Body of pancreas (tissue), 4 donors: Measurements from ENCODE around the gene SSH2. TPM values are rescaled to one million over a fixed set of nuclear protein-coding genes. Genes with fewer than 3 reads are reported as not detected.

Source experiments
- ATAC-seq: fragments of 150-250 bp; one replicate; pipeline ENCODE4 v1.9.1; 2016
- DNase-seq, 4 donors: peaks; one replicate each; pipeline ENCODE4 v3.0.0-alpha.2; 2019
- H3K27ac ChIP-seq, 4 donors: fragments of 200-600 bp; sonication (generic); 1 replicate in 3 of 4; 2 replicates in 1 of 4; pipeline versions ENCODE4 v1.5.1 to v1.6.1; 2016 to 2019; ENCODE audit warnings: mild to moderate bottlenecking in 1 of 4, mixed read lengths in 1 of 4, moderate library complexity in 1 of 4
- H3K27me3 ChIP-seq, 2 donors: fragments of 200-600 bp; sonication (generic); one replicate each; pipeline ENCODE4 v1.6.0; 2016; ENCODE audit warnings: mild to moderate bottlenecking in 1 of 2
- H3K36me3 ChIP-seq, 2 donors: fragments of 200-600 bp; sonication (generic); replicated peaks in 1 of 2; 2 replicates each; pipeline ENCODE4 v1.5.1; 2016; ENCODE audit warnings: low read depth in 2 of 2; ENCODE audit not compliant: insufficient read depth in 1 of 2
- H3K4me1 ChIP-seq: fragments of 200-600 bp; sonication (generic); one replicate; pipeline ENCODE4 v1.6.0; 2016
- H3K4me3 ChIP-seq, 2 donors: fragments of 200-600 bp; sonication (generic); 1 replicate in 1 of 2; 2 replicates in 1 of 2; pipeline ENCODE4 v1.5.1; 2016 to 2019
- H3K9me3 ChIP-seq, 3 donors: fragments of 200-600 bp; sonication (generic); 1 replicate in 2 of 3; 2 replicates in 1 of 3; pipeline ENCODE4 v1.5.1; 2016
- POLR2A ChIP-seq, 3 donors: fragments of 450-650 bp; IDR thresholded peaks; one replicate each; pipeline ENCODE4 v1.6.1; 2016; ENCODE audit warnings: antibody characterized with exemption in 3 of 3, mild to moderate bottlenecking in 2 of 3
- WGBS, 2 donors: methylation state at CpG; one replicate each; pipeline ENCODE4 v1.1.5; 2017; 5-methylcytosine and 5-hydroxymethylcytosine counted together
- intact Hi-C: fragments of 100-400 bp; cut with DNase I; formaldehyde crosslinking; loops from one replicate; pipeline ENCODE4 v1.15.1; 2023
- total RNA-seq, 2 donors: library from RNA; depleted of rRNA; stranded (reverse); fragments of >200 nt; gene quantifications; one replicate each; pipeline ENCODE4 v1.1.0, GENCODE V29; 2016
- TF ChIP-seq, protein P1 (sequence below), 7 experiments: fragments of 450-650 bp in 4 of 7; fragments of 200-600 bp in 3 of 7; sonication (generic) in 3 of 7; IDR thresholded peaks; one replicate each; pipeline ENCODE4 v1.5.1; 2016 to 2019; ENCODE audit warnings: antibody characterized with exemption in 7 of 7

The SSH2 gene
- total RNA-seq, 2 donors from 2014 or later: 8.2 to 8.6 TPM

DNA sequence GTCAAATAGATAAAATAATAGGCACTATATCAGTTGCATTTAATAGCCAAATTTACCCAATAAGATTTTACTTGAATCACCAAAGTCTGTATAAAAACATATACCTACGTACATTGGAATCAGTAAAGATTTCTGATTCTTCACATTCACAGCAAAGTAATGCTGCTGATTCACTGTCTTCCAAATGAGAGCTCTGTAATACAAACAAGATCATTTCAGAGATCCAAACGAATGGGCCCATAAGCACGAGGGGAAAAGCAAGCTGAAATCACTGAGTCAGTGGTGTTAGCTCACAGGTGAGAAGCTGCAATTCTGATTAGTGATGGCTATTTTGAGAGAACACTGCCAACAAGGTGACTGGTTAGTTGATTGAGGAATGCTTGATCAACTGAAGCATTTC is 81.3 kb downstream of the SSH2 start:
- no peak overlapping the region for H3K4me3 ChIP-seq

DNA sequence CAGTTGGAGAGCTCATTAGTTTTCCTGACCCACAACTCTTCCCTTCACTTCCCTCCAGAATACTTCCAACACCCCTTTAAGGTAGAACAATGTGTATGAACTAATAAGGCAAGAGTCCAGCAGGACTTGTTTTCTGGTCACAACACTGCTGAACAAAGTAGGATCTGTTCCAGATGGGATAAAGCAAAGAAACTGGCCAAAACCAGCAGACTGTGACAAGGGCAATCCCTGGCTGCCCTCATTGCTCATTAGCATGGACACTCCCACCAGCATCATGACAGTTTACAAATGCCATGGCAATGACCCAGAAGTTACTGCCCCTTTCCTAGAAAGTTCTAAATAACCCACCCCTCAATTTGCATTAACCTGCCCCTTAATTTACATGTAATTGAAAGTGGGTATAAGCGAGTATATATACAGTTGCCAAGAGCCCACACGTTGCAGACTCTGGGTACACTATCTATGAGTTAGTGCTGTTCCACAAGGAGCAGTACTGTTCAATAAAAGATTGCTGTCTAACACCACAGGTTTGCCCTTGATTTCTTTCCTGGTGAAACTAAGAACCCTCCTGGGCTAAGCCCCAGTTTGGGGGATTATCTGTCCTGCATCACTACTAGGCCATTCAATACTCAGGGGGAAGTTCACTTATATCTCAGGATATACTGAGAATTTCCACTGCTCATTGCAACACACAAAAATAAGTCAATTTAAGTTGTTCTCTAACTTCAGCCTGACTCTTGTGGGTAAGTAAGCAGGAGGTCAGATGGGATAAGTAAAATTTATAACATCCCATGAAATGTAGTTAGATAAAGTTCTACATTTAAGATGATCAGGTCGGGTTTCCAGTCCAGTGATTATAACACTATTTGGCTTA is 82.3 kb downstream of the SSH2 start:
- Histone ChIP-seq H3K27me3 (no peaks in the 10 kb centered on the region), H3K4me1 (peaks cover 4% of the 10 kb centered on the region), H3K4me3 (no peak overlapping the region), H3K9me3 (no peaks in the 10 kb centered on the region), H3K27ac (no peak overlapping the region), H3K36me3 (no peaks in the 10 kb centered on the region)
- DNase-seq (no peak), ATAC-seq (no peak)
- intact Hi-C loops: no loop called here
- no peak for TF ChIP-seq POLR2A (IDR thresholded peaks at IDR 0.05)
- TF ChIP-seq, protein P1, sequence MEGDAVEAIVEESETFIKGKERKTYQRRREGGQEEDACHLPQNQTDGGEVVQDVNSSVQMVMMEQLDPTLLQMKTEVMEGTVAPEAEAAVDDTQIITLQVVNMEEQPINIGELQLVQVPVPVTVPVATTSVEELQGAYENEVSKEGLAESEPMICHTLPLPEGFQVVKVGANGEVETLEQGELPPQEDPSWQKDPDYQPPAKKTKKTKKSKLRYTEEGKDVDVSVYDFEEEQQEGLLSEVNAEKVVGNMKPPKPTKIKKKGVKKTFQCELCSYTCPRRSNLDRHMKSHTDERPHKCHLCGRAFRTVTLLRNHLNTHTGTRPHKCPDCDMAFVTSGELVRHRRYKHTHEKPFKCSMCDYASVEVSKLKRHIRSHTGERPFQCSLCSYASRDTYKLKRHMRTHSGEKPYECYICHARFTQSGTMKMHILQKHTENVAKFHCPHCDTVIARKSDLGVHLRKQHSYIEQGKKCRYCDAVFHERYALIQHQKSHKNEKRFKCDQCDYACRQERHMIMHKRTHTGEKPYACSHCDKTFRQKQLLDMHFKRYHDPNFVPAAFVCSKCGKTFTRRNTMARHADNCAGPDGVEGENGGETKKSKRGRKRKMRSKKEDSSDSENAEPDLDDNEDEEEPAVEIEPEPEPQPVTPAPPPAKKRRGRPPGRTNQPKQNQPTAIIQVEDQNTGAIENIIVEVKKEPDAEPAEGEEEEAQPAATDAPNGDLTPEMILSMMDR (IDR thresholded peaks at IDR 0.05): no peak
- 51 to 73% methylated on average over 3 of the region's 3 CpGs for WGBS, 2 donors

More for the DNA sequence above, 81.3 kb downstream of the SSH2 start:
- Histone ChIP-seq H3K9me3 (no peaks in the 10 kb centered on the region), H3K36me3 (no peaks in the 10 kb centered on the region), H3K27ac (no peak overlapping the region), H3K4me1 (peaks cover 4% of the 10 kb centered on the region), H3K27me3 (no peaks in the 10 kb centered on the region)
- ATAC-seq (no peak), DNase-seq (no peak)
- intact Hi-C loops: no loop called here
- WGBS, 2 donors: 78 to 82% methylated on average over 3 of the region's 3 CpGs
- TF ChIP-seq, protein P1 (IDR thresholded peaks at IDR 0.05): no peak
- no peak for TF ChIP-seq POLR2A (IDR thresholded peaks at IDR 0.05)

GRCh38 chr17:29847118-29847517 is 82.9 kb downstream of the SSH2 start:
- 83 to 90% methylated on average over 3 of the region's 3 CpGs for WGBS, 2 donors
- no peak overlapping the region for H3K27ac ChIP-seq
- H3K4me3 ChIP-seq: no peak overlapping the region
- ATAC-seq (no peak), DNase-seq (no peak)
- intact Hi-C loops: no loop called here
- H3K9me3 ChIP-seq: no peaks in the 10 kb centered on the region
- H3K36me3 ChIP-seq: no peaks in the 10 kb centered on the region
- H3K27me3 ChIP-seq: no peaks in the 10 kb centered on the region
- TF ChIP-seq, protein P1 (IDR thresholded peaks at IDR 0.05): no peak
- TF ChIP-seq POLR2A (IDR thresholded peaks at IDR 0.05): no peak
- H3K4me1 ChIP-seq: peaks cover 4% of the 10 kb centered on the region

GRCh38 chr17:29846298-29846697 is 83.7 kb downstream of the SSH2 start:
- ATAC-seq (no peak), DNase-seq (no peak)
- intact Hi-C loops: no loop called here
- Histone ChIP-seq H3K4me3 (no peak overlapping the region), H3K27ac (no peak overlapping the region), H3K9me3 (no peaks in the 10 kb centered on the region), H3K4me1 (peaks cover 4% of the 10 kb centered on the region), H3K36me3 (no peaks in the 10 kb centered on the region), H3K27me3 (no peaks in the 10 kb centered on the region)
- WGBS, 2 donors: 55 to 64% methylated on average over 2 of the region's 2 CpGs
- TF ChIP-seq, protein P1 (IDR thresholded peaks at IDR 0.05): no peak
- TF ChIP-seq POLR2A (IDR thresholded peaks at IDR 0.05): no peak
